Measurements from ENCODE around the gene PRKAR2B. TPM values are rescaled to one million over a fixed set of nuclear protein-coding genes. Genes with fewer than 3 reads are reported as not detected.

Gene PRKAR2B
- total and polyA plus RNA-seq, 4 donors = 3.5 to 15.0 (median 5.8) TPM

GRCh38 chr7:107169120-107170050 lies 124.9 kb downstream of the PRKAR2B start:
- Histone ChIP-seq H3K36me3 (ENCODE audit: control insufficient read depth in 4 of 4, insufficient read depth in 4 of 4, low read length in 4 of 4) (peaks cover 0 to 4% (median 3%) of the 10 kb centered on the region in 4 donors), H3K4me1 (ENCODE audit: control insufficient read depth in 5 of 5, insufficient read depth in 5 of 5, low read length in 5 of 5) (peaks cover 0 to 8% (median 3%) of the 10 kb centered on the region in 5 donors), H3K9ac (ENCODE audit: insufficient read depth in 1 of 2, low read length in 2 of 2) (peak overlapping the region; percentile 77 to 91)

GRCh38 chr7:107170051-107170915 lies 125.8 kb downstream of the PRKAR2B start:
- no peak for ATAC-seq (ENCODE audit: insufficient read depth, low FRiP score)
- Histone ChIP-seq H3K4me1 (ENCODE audit: control insufficient read depth in 5 of 5, insufficient read depth in 5 of 5, low read length in 5 of 5) (peaks cover 0 to 8% (median 3%) of the 10 kb centered on the region in 5 donors), H3K4me3 (peak overlapping the region; percentile 24)

More at GRCh38 chr7:107169120-107170050, 124.9 kb downstream of the PRKAR2B start:
- DNase-seq (peak; percentile 98 to 99 (median 99)), ATAC-seq (ENCODE audit: insufficient read depth, low FRiP score) (peak; percentile 70)
- WGBS, 2 donors = 0% methylated on average over 49 to 73 of the region's 73 CpGs
- Histone ChIP-seq H3K27ac (ENCODE audit: low read depth in 1 of 2, low read length in 1 of 2) (peak overlapping the region; percentile 97 to 98), H3K27me3 (ENCODE audit: control insufficient read depth in 3 of 3, insufficient read depth in 3 of 3, low read length in 2 of 3) (no peaks in the 10 kb centered on the region), H3K4me3 (peak overlapping the region; percentile 96), H3K9me3 (ENCODE audit: control insufficient read depth in 4 of 4, insufficient read depth in 3 of 4, low read length in 3 of 4) (no peaks in the 10 kb centered on the region)
- TF ChIP-seq, protein P1, sequence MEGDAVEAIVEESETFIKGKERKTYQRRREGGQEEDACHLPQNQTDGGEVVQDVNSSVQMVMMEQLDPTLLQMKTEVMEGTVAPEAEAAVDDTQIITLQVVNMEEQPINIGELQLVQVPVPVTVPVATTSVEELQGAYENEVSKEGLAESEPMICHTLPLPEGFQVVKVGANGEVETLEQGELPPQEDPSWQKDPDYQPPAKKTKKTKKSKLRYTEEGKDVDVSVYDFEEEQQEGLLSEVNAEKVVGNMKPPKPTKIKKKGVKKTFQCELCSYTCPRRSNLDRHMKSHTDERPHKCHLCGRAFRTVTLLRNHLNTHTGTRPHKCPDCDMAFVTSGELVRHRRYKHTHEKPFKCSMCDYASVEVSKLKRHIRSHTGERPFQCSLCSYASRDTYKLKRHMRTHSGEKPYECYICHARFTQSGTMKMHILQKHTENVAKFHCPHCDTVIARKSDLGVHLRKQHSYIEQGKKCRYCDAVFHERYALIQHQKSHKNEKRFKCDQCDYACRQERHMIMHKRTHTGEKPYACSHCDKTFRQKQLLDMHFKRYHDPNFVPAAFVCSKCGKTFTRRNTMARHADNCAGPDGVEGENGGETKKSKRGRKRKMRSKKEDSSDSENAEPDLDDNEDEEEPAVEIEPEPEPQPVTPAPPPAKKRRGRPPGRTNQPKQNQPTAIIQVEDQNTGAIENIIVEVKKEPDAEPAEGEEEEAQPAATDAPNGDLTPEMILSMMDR (IDR thresholded peaks at IDR 0.05; ENCODE audit: control extremely low read depth, extremely low read depth) = no peak

DNA sequence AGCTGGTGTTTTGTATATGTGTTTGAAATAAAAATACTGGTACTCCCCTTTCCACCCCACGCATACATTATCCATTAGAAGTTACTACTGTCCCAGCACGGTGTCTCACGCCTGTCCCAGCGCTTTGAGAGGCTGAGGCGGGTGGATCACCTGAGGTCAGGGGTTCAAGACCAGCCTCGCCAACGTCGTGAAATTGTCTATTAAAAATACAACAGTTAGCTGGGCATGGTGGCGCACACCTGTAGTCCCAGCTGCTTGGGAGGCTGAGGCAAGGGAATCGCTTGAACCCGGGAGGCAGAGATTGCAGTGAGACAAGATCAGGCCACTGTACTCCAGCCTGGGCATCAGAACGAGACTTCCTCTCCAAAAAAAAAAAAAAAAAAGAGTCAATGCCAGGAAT lies 127.0 kb downstream of the PRKAR2B start:
- H3K4me1 ChIP-seq (ENCODE audit: control insufficient read depth in 5 of 5, insufficient read depth in 5 of 5, low read length in 5 of 5) = peaks cover 0 to 10% (median 3%) of the 10 kb centered on the region in 5 donors
- peaks cover 0 to 4% (median 3%) of the 10 kb centered on the region in 4 donors for H3K36me3 ChIP-seq (ENCODE audit: control insufficient read depth in 4 of 4, insufficient read depth in 4 of 4, low read length in 4 of 4)
- no peaks in the 10 kb centered on the region for H3K9me3 ChIP-seq (ENCODE audit: control insufficient read depth in 4 of 4, insufficient read depth in 3 of 4, low read length in 3 of 4)
- TF ChIP-seq, protein P1 (IDR thresholded peaks at IDR 0.05; ENCODE audit: control extremely low read depth, extremely low read depth) = no peak
- DNase-seq (no peak), ATAC-seq (ENCODE audit: insufficient read depth, low FRiP score) (no peak)
- H3K27me3 ChIP-seq (ENCODE audit: control insufficient read depth in 3 of 3, insufficient read depth in 3 of 3, low read length in 2 of 3) = no peaks in the 10 kb centered on the region
- no peak overlapping the region for H3K4me3 ChIP-seq
- WGBS, 2 donors = 89 to 96% methylated on average over 12 of the region's 12 CpGs
- H3K9ac ChIP-seq (ENCODE audit: insufficient read depth in 1 of 2, low read length in 2 of 2) = no peak overlapping the region
- H3K27ac ChIP-seq (ENCODE audit: low read depth in 1 of 2, low read length in 1 of 2) = no peak overlapping the region

More at GRCh38 chr7:107170051-107170915, 125.8 kb downstream of the PRKAR2B start:
- peaks cover 0 to 4% (median 3%) of the 10 kb centered on the region in 4 donors for H3K36me3 ChIP-seq (ENCODE audit: control insufficient read depth in 4 of 4, insufficient read depth in 4 of 4, low read length in 4 of 4)
- H3K9me3 ChIP-seq (ENCODE audit: control insufficient read depth in 4 of 4, insufficient read depth in 3 of 4, low read length in 3 of 4) = no peaks in the 10 kb centered on the region
- TF ChIP-seq, protein P1 (IDR thresholded peaks at IDR 0.05; ENCODE audit: control extremely low read depth, extremely low read depth) = no peak
- H3K9ac ChIP-seq (ENCODE audit: insufficient read depth in 1 of 2, low read length in 2 of 2) = peak overlapping the region; percentile 51 to 91
- DNase-seq = no peak
- peak overlapping the region; percentile 85 to 86 for H3K27ac ChIP-seq (ENCODE audit: low read depth in 1 of 2, low read length in 1 of 2)
- WGBS, 2 donors = 10 to 11% methylated on average over 13 of the region's 13 CpGs
- H3K27me3 ChIP-seq (ENCODE audit: control insufficient read depth in 3 of 3, insufficient read depth in 3 of 3, low read length in 2 of 3) = no peaks in the 10 kb centered on the region
